CD1c-positive myeloid dendritic cell (primary cell): ENCODE measurements around the gene GAREM2.
A peak's percentile ranks its signal among the peaks of the same experiment; 100 is the strongest.

Experiments
- DNase-seq: peaks from one replicate; pipeline ENCODE4 v3.0.0-alpha.2; 2016; ENCODE audit errors: extremely low spot score

Gene GAREM2

DNA sequence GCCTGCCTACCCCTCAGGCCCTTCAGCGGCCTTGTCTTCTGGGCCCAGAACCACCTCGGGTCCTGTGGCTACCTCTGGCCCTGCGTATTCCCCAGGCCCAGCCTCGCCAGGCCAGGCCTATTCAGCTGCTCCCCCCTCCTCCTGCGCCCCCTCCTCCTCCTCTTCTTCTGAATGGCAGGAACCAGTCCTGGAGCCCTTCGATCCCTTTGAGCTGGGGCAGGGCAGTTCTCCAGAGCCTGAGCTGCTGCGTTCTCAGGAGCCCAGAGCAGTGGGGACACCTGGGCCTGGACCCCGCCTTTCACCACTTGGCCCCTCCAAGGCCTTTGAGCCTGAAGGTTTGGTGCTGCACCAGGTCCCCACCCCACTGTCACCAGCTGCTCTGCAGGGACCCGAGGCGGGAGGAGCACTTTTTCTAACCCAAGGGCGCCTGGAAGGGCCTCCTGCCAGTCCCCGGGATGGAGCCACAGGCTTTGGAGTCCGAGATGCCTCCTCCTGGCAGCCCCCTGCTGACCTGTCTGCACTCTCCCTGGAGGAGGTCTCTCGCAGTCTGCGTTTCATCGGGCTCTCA lies 14.7 kb downstream of the GAREM2 start:
- no peak for DNase-seq

DNA sequence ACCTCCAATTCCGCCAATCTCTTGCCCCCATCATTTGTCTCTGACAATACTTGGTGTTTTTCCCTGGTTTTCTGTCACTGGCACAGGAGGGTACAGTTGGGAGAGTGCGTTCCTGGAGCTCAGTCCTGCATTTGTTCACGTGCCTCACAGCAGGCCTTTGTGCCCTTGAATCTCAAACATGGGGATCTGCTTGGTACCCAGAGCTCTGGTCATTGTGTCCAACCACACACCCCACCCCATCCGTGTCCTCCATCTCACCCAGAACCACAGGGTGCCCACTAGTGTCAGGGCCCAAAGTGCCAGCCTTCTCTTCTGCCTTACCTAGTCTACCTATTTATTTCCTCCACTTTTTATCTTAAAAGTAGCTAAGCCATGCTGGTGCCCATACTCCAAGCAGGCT lies 16.2 kb downstream of the GAREM2 start:
- DNase-seq, result no peak

DNA sequence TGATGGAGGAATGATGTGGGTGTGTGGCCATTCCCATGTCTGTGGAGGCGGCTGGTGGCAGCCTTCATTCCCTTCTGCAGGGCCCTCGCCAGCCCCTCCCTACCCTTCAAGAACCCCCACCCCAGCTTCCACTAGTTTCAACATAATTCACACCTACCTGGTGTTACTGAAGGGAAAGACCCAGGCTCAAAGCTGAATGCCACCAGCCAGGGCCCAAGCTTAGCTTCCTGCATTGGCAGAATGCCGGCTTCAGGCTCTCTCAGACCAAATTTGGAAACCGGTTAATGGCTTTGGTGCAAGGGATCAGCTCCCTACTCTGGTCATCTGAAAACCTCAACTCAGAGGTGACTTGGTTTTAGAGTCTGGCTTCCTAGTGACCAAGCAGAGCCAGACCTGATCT lies 16.9 kb downstream of the GAREM2 start:
- DNase-seq, result no peak

DNA sequence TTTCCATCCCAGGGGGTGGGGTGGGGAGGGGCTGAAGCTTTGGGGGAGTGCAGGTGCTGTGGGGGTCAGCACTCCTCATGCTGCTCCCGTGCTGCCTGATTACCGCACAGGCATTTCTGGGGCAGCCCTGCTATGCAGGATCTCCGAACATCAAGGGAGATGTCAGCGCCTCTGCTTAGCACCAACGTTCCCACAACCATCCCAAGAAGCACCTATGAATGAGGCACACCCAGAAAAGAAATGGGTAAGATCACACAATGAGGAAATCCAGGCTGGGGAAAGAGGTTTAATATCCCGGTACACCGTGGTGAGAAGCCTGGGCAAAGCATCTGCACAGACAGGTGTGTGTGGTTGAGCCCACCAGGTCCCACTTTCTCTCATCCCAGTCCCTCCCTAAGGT lies 17.5 kb downstream of the GAREM2 start:
- no peak for DNase-seq

DNA sequence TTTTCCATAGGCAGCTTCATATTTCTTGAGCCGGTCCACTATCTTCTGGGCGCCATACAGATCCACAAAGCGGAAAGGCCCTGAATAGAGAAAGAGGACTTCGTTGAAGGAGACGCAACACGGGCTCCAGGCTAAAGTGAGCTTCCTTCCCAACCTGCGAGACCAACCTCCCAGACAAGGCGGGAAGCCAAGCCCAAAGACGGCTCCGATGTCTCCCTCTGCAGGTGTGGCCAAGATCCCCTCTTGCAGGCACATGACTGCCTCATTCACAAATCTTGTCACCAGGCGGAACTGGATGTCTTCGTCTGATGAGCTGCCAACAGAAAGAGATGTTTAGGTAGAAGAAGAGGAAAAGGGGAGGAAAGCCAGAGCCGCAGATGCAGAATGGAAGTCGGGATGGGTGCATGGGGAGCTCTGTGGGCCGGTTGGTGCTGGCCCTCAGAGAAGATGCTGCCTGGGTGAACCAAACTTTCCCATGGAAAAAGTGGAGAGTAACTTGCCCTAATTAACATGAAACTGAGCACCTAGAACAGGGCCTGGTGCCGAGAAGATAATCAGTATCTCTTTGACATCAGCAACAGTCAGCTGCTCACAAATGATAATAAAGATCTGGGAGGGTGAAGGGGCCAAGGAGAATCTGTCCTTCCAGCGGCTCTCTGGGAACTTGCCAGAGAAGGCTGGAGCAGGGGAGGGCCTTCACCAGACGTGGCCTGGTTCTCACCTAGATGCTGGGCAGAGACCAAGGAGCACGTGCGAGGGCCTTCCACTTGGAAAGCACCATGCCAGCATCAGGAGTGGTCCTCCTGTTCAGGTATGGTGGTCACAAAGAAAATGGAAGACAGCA lies 18.6 kb downstream of the GAREM2 start:
- no peak for DNase-seq

DNA sequence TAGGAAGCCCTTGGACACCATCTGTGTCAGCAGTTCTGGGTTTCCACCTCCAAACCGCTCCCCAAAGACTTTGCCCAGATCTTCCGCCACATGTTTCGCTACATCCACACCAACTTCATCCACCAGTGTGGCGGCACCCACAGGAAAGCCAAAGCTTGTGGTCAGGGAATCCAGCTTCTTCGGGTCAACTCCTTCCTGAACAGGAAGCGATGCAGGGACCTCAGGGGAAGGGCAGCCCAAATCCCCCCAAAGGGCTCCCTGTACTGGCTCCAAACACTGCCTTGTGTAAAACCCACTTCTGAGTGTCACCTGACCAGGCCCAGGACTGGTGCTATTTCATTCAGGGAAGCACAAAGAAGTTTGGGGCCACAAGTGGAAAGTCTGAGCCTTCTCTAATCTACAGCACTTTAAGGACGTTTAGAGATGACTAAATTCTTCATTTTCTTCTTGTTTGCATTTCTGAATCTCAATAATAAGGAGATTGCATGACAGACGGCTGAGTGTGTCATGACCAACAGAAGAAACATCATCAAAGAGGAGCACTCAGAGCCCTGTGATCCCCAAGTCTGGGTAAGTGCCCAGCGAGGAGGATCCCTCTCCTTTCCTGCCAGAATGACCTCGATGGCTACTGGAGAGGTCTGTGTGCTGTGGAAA lies 20.8 kb downstream of the GAREM2 start:
- DNase-seq, result no peak

DNA sequence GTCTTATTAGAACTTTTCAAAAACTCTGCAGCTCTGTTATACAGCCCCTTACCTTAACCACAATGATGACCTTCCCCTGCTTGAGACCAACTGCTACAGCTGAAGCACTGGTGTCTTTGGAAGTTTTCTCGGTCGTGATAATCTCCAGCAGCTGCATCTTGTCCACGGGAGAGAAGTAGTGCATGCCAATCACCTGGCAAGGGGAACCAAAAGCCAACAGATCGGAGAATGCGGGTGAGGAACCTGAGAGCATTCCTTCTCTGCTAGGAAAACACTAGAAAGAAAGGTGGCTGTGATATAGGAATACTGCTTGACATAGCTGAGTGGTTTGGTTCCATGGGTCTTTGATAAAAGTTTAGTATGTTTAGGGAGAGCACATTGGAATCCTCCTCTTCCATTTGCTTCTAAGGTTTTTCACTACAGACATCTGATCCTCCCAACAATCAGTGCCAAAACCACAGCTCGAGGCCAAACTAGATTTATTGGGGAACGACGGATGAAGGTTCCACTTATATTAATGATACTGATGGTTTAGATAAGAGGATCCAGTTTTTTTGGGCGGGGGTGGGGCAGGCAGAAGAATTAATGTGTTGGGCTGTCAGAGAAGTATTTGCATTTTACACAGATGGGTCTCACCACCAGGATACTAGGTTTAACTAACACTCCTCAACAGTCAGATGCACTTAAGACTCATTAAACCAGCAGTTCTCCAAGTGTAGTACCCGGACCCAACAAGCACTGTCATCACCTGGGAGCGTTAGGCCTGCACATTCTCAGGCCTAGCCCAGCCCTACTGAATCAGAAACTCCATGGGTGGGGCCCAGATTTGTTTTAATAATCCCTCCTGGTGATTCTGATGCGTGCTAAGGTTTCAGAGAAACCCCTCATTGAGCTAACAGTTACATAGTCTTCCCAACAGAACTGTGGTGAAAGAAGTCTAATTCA lies 22.4 kb downstream of the GAREM2 start:
- DNase-seq, result no peak

DNA sequence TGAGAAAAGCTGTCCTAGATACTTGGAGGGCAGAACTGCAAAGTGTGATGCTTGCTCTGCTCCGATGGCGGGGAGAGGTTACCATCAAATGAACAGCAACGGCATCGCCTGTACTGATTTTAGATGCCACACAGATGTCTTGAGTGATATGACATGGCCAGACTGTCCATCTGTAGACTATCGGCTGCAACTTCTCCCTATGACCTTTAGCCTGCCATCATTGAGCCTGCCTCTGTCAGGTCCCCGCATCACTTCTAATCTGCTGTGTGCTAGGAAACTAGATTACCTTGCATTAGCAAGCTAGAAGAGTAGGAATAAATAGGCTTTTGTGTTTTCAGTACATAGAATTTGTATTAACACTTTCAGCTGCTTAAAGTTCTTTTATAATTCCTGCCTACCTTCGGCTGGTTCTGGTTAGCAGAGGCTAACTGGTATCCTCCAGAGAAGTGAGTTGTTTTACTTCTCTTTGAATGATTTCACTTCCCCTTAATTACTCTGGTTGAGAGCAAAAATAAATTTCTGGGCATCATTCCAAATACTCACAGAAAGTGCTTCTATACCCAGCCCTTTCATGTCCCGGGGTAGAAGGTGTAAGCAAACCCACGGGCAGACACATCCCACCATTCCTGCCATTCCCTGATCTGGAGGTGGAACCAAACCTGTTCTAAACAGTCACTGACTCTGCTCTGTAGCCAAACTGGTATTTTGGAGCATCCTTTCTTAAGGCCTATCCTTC lies 24.0 kb downstream of the GAREM2 start:
- peak; percentile 83 for DNase-seq

DNA sequence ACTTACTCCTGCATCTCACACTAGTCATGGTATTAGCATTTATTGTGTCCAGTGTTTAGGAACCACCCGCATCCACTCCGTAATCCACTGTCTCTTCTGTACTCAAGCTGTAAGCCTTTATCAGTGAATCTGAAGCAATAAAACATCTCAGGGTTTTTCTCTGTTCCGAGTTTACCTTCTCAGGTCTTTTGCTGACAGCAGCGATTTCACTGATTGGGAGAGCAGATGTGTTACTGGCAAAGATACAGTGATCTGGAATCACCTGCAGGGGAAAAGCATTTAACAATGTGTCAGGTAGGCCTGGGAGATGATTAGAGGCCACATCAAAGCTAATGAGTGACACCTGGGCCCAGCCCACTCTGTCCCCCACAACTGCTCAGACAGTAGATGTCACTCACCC lies 24.6 kb downstream of the GAREM2 start:
- DNase-seq, result no peak

DNA sequence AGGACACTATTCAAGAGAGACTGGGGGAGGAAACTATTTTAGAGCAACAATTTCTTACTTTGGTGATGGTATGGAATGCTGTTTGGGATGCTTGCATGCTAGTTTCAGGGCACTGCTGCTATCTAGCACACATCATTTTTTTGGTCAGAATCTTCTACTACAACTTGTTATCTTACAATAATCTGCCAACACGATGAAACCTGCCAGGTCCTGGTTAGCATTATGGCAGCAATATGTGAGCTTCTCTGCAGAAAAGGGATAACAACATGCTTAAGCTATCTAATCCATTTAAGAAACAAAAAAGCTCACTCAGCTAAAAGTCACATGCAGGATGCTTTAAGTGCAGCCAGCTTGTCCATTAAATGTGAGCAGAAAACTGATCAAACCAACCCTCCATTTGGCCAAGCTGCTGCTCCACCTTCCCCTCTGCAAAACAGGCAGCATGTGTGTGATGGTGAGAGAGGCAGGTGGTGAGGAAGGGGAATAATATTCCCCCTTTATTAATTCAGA lies 30.1 kb downstream of the GAREM2 start:
- DNase-seq, result no peak

DNA sequence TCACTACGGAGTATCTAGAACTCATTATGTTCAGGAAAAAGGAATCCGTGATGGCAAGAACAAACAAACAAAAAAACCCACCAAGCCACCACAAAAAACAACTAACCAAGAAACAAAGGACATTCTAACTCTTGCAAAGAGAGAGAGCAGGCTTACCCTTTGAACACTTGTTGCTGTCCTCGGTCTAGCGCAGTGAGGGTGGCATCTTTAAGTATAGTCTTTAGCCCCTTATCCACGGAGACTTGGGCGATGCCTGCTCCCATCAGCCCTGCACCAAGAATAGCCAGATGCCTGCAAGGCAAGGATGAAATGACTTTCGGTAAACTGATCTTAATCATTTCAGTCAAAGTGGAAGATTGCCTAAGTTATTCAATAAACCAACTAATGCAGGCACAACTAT lies 31.0 kb downstream of the GAREM2 start:
- no peak for DNase-seq

DNA sequence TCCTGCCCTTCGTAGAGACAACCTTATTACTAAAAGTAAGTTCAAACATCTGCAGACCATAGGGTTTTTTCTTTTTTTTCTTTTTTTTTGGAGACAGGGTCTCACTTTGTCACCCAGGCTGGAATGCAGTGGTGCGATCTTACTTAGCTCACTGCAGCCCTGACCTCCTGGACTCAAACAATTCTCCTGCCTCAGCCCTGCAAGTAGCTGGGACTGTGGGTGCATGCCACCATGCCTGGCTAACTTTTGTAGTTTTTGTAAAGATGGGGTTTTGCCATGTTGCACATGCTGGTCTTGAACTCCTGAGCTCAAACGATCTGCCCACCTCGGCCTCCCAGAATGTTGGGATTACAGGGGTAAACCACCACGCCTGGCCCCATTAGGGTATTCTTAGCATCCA lies 39.1 kb downstream of the GAREM2 start:
- DNase-seq, result no peak

DNA sequence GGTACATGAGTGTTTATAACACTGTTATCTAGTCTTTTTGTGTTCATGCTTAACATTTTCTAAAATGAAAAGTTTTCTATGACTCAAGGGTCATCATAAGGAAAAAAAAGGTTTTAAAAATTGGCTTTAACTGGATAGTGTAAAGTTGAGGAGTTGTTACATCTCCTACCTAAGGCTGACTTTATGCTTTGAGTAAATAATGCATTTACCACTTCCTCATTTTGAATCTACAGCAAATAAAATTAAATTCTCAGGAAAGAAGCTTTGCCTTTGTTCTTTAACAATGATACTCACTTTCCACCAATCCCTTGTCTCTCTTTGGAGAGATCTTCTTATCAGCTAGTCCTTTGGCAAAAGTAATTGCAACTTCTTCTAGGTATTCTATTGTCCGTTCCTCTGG lies 41.9 kb downstream of the GAREM2 start:
- no peak for DNase-seq

DNA sequence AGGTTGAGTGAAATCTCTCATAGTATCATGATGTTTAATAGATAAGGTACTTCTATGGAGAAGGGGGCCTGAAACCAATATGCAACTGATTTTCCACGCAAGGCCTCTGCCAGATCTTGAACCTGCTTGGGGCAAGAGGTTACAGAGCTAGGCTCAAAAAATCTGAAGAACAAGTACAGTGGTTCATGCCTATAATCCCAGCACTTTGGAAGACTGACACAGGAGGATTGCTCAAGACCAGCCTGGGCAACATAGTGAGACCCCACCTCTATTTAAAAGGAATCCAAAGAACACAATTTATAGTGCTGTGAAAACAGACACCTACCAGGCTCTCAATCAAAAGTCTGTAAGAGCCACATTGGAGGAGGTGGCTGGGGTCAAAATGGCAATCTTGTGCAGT lies 42.9 kb downstream of the GAREM2 start:
- no peak for DNase-seq

DNA sequence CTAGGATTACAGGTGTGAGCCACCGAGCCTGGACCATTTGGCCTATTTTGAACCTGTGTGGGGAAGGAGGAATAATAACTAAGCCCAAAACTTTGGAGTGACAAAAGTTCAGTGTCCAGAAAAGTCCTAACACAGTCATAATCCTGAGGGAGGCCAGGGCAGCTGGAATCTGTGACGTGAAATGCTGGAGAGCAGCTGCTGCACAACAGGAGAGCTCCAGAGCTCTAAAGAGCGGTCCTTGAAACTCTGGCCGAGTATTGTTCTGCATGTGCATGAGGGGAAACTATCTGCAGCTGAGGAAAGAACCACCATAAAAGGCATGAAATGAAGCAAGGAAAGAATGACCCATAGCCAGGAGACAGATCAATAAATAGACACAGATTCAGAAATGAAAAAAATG lies 43.7 kb downstream of the GAREM2 start:
- no peak for DNase-seq

DNA sequence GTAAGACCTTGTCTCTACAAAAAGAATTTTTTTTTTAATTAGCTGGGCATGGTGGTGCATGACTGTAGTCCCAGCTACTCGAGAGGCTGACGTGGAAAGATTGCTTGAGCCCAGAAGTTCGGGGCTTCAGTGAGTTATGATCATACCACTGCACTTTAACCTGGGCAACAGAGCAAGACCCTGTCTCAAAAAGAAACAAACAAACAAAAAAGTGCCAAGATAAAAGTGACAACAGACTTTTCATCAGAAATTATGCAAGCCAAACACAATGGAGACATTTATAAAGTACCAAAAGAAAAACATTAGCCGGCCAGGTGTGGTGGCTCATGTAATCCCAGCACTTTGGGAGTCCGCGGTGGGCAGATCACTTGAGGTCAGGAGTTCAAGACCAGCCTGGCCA lies 44.8 kb downstream of the GAREM2 start:
- no peak for DNase-seq

DNA sequence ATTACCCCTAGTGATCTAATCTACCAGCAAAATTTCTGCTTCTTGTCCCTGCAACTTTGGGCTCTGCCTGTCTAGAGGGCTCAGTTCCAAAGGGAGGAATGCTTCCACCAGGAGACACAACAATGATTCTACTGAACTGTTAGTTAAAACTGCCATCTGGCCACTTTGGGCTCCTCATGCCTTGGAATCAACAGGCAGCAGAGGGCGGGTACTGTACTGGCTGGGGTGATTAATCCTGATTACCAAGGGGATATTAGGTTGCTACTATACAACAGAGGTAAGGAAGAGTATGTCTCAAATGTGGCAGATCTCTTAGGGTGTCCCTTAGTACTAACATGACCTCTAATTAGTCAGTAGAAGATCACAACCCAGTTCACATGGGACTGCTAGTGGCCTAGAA lies 50.1 kb downstream of the GAREM2 start:
- no peak for DNase-seq

DNA sequence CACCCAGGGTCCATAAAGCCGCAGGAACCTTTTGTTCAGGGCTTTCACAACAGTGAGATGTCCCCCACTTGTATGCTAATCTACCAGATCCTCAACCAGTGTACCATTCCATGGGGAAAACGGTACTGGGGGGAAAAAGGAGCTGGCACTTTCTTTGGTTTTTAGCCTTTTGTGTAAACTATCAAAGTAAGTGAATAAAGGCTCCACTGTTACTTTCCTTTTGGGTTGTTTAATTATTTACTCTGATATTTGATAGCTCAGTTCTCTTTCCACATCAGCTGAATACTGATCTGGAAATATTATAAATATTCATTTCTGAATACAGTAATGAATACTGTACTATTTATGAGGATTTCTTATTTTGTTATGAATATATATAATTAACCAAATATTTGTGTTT lies 51.2 kb downstream of the GAREM2 start:
- no peak for DNase-seq

DNA sequence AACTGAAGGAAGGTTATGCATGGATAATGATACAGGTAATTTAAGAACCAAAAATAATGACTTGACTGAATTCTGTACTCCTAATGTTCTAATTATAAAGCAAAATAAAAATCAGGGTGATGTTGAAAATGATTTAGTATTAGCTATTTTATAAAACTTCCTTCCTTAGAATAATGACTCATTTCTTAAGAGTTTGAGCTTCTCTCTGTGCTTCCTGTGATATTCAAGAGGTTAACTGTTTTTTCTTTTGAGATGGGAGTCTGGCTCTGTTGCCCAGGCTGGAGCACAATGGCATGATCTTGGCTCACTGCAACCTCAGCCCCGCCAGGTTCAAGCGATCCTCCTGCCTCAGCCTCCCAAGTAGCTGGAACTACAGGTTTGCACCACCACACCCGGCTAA lies 56.7 kb downstream of the GAREM2 start:
- DNase-seq, result no peak

DNA sequence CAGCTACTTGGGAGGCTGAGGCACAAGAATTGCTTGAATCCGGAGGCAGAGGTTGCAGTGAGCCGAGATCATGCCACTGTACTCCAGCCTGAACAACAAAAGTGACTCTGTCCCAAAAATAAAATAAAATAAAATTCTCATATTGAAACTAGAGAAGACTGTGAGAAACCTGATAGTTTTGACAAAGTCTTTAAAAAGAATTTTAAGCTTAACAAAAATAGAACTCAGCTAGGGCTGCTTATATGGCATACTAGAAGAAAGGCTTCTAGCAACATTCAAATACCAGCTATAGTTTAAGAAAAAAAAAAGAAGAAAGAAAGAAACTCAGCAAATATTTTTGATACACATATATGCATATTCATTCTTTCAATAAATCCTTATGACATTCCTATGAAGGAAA lies 57.9 kb downstream of the GAREM2 start:
- DNase-seq, result no peak

DNA sequence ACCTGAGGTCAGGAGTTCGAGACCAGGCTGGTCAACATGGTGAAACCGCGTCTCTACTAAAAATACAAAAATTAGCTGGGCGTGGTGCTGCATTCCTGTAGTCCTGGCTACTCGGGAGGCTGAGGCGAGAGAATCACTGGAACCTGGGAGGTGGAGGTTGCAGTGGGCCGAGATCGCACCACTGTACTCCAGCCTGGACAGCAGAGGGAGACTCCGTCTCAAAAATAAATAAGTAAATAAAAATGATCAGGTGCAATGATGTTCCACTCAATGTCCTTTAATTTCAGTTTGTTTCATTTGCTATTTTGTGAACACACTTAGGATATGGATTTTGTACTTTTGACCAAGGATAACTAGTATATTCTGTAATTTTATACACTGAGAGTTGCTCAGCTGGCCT lies 62.2 kb downstream of the GAREM2 start:
- DNase-seq, result no peak
